CD4-positive, alpha-beta T cell treated with Interleukin-12 subunit alpha and Interleukin-12 subunit beta, for 1 hour (primary cell): ENCODE data around the gene C1orf56.
A peak's percentile ranks its signal among the peaks of the same experiment; 100 is the strongest.

ENCODE experiments used
- DNase-seq: peaks from one replicate; pipeline ENCODE4 v3.0.0-alpha.2; 2020

C1orf56 gene, protein sequence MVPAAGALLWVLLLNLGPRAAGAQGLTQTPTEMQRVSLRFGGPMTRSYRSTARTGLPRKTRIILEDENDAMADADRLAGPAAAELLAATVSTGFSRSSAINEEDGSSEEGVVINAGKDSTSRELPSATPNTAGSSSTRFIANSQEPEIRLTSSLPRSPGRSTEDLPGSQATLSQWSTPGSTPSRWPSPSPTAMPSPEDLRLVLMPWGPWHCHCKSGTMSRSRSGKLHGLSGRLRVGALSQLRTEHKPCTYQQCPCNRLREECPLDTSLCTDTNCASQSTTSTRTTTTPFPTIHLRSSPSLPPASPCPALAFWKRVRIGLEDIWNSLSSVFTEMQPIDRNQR

DNA sequence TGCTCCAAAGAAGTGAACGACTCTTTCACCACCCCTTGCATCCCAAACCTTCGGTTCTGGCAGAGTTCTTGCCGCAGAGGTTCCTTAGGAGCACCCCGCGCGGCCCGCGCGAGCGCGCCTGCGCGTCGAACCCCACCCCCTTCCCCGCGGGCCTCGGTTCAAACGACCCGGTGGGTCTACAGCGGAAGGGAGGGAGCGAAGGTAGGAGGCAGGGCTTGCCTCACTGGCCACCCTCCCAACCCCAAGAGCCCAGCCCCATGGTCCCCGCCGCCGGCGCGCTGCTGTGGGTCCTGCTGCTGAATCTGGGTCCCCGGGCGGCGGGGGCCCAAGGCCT, at the start of gene C1orf56:
C1orf56 (plus strand) TSS at position 161 of the 334 bp plus-strand sequence; CDS start at position 258, 97 bp downstream.
- DNase-seq = peak; percentile 72

DNA sequence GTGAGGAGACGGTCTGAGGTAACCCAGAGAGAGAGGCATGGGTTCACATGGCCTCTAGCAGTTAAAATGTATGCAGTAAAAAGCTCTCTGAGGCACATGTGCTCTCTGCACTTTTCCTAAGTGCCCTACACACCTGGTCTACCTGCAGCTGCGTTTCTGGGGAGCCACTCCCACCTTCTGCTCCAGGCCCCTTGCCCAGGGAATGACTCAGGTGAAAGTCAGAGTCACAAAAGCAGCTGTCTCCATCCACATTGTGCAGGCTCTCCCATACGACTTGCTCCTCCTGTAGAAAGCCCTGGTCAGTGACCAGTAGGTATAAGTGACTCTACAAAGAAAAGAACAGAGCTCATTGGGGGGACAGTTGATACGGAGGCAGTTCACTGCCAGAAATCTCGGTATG, 49.6 kb upstream of the C1orf56 start:
- no peak for DNase-seq

DNA sequence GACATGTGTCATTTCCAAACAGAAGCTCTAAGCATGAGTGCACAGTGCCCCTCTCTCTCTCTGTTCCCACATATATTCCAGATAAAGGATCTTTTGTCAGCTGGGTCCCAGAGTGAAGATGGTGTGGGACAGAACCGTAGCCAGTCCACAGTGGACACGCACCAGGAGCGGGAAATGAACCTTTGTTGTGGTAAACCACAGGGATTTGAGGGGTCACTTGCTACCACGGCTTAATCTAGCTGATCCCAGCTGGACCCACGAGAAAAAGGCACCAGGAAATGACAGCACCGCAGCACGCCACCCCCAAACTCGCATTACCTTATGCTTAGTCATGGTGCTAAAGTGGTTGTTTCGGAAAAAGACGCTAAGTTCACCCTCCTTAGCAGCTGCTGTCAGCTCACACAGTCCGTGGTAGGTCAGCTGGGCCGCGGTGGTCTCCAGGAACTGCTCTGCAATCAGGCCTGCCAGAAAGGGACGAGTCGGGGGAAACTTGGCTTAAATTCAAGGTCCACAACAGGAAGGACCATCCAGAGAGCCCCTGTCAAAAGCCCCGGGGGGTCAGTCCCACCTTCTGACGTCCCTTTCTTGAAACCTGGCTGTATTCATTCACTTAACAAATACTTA, 48.4 kb upstream of the C1orf56 start:
- no peak for DNase-seq

DNA sequence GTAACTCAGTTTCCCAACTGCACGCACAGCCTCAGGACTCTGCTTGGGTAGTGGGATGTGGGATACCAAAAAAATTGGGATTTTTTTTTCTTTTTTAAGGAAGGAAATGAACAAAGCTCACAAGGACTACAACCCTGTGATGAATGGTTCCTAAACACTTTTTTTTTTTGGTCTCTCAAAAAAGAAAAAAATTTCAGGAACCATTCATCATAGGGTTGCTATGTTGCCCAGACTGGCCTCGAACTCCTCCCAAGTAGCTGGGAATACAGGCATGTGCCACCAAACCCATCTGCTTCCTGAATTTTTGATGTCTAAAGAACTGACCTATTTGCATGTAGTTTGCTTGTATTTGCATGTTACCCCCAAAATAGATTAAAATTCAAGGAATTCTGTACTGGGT, 47.6 kb upstream of the C1orf56 start:
- DNase-seq = no peak

DNA sequence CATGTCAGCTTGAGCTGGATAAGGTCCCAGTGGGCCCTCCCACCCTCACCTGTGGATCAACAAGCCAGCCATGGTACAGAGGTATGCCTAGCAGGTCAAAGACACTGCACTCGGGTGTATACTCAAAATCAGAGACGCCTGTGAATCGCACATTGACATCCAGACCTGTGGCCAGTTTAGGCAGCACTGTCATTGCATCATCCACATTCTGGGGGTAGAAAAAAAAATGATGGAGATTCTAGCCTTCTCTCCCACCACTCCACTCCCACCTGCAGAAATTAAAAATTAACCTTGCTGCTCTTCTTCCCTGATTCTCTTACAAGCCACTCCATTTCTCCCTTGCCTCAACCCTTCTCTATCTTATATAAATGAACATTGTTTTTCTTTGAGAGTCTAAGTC, 47.1 kb upstream of the C1orf56 start:
- no peak for DNase-seq

DNA sequence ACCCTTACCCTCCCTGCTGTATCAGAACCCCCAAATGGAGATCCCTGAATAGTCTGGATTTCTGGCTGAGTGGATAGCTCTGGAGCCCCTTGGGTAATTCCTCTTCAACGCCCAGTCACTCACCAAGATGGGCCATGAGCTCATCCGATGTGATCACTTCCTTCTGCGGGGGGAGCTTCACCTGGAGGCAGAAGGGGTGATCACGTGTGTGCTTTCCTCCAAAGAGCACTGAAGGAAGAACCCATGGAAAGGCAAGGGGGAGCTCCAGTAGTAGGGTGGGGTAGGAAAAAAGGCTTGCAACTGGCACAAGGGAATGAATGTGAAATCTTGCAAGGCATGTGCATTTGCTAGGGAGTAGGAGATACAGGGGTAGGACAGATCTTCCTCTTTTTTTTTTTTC, 45.9 kb upstream of the C1orf56 start:
- DNase-seq = no peak

DNA sequence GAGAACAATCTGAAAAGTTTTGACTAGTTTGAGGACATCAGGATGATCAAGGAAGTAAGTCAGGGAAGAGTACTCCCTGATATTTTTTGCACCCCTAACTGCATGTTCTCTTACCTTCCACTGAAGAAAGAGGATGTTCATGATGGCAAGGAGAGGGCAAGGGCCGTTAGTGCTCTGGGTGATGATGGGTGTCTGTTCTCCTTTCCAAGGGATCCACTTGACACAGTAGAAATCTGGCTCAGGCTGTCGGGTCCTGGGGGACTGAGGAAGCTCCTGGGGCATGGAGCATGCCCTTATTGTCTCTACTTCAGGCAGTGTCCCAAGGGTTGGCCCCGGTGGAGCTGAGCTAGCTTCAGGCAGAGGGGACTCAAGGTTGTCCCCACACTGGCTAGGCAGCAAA, 45.5 kb upstream of the C1orf56 start:
- DNase-seq = no peak

DNA sequence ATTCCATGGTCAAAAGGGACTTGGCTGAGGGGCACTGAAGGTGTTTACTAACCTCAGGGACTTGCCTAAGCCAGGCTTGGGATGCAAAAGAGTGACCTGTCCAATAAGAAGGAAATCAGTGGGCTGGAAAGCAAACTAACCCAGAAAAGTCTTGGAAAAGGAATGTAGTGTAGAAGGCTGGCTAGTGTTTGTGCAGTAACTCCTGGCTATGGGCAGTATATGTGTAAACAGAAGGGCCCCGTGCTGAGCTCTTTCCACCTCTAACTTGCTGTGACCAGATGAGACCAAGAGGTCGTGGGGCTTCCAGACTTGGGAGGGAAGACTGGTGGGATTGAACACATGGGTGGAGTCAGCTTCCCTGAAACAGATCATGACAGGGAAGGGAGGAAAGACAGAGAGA, 44.9 kb upstream of the C1orf56 start:
- no peak for DNase-seq

DNA sequence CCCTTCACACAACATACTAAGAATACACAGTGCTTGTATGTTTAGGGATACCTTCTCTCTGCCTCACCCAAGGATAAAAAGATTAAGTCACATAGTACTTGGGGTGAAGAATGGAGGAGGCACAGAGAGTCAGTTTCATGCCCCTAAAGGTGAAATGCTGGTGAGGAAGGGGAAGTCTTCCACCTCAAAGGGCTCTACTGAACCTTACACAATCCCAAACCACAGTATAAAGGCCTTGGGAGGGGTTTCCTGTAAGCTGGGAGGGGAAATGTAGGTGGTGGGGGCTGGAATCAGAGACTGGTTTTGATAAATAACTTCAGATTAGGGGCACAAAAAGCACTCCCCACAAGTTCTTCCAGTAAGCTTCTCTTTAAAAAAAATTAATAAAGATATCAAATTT, 44.4 kb upstream of the C1orf56 start:
- peak; percentile 44 for DNase-seq

DNA sequence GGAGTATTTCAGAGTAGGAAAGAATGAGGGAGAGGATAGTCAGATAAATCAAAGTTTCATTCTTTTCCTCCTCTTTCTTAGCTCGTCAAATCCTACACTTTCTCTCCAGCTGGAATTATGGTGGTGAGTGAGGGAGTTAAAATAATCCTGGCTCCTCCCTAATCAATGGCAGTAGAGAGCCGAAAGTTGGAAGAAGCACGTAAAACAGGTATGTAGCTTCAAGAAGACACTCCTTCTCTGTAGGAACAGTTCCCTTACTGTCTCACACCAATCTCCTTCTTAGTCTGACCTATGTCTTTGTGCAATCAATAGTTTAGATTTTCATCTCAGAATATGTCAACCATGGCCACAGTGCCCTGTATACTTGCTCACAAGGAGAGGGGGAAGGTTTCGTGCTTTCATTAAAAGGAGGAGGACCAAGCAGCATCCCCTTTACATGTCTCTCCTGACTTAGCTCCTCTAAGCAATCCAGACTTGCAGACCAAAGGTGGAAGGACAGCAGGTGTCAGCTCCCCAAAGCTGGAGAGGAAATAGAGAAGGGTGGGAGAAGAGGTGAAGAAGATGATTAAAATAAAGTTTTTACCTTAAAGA, 41.7 kb upstream of the C1orf56 start:
- DNase-seq = no peak

DNA sequence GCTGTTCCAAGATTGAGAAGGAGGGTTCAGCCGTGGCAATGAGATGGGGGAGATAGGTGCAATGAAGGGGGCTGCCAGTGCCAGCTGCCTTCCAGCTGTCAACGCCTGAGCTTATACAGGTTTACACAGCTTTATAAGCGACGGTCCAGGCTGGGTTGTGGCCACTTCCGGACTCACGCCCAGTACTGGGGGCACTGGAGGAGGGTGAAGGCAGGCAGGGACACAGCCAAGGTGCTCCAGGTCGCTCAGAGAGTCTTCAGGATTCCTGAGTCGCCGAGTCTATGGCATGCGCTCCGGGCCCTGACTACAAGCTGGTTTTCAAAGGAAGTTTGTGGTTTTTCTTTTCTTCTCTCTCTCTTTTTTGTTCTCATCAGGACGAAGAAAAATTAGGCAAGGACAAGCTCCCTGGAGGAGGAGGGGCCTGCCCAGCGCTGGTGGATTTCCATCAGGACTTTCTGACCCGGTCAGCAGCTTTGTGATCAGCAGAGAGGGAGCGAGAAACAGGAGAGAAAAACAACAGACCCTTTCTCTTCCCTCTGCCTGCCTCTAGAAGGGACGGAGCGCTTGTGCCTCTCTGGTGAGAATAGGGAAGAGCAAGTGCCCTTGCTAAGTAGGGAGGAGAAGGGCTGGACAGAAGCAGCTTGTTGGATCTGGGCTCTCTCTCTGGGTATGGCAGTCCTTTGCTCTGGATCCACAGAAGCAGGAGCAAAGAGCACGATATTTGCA, 41.1 kb upstream of the C1orf56 start, which contains the start of gene MINDY1:
MINDY1 (minus strand) TSS at position 576 of the 726 bp plus-strand sequence. CDS start 4,285 bp downstream, outside the sequence.
- DNase-seq = peak; percentile 48

DNA sequence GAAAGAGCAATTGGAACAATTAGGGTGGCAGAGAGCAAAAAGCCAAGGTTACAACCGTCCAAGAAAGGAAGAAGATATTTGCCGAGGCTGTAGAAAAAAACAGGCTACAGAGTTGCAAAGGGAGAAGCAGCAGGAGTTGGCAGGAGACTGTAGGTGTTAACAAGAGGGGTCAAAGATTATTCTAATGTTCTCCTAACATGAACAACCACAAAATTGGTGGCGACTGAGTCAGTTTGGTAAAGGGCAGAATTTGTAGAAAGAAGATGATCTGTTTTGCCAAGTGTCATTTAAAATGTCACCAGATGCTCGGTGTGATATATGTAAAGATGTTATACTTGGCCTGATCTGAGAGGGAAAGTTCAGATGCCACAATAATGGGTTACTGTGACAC, 39.7 kb upstream of the C1orf56 start:
- no peak for DNase-seq

DNA sequence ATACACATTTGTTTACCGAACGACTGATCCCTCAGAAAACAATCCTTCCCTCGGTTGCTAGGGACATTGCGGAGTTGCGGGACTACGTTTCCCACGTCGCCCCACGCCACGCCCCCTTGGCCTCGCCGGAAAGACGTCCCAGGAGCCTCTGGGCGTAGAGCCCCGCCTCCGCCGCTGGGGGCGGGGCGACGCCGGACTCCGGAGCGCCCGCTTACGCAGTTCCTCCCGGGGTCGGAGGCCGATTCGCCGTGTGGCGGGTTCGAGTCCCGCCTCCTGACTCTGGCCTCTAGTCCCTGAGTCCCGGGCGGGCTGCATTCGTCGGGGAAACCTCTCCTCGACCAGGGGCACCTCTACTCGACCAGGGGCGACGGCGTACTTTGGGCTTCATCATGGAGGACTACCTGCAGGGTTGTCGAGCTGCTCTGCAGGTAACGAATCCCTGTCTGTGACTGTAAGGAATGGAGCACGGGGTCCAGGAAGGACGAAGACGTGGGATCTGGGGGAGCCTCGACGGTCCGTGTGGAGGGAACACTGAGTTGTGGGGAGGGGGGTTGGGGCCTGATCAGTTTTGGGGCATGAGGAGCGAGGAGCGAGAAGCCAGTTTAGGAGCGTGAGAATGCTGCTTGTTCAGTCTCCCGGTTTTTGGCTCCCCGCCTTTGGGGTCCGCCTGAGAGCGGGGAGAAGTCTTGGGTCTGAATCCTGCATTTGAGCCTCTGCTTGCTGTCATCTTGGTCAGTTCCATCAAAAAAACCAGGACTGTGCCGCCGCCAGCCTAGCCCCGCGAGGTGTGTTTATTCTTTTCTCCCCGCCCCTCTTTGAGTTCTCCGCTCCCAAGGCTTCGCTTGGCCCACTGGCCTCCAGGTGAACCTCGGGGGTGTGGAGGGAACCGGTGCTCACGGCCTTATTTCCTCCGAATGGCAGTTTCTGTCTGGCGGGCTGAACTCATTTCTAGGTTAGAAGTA, 39.0 kb upstream of the C1orf56 start, which contains the start of gene PRUNE1:
PRUNE1 (plus strand) TSS at position 206 of the 962 bp plus-strand sequence; CDS start at position 390, 184 bp downstream.
- DNase-seq = peak; percentile 99

DNA sequence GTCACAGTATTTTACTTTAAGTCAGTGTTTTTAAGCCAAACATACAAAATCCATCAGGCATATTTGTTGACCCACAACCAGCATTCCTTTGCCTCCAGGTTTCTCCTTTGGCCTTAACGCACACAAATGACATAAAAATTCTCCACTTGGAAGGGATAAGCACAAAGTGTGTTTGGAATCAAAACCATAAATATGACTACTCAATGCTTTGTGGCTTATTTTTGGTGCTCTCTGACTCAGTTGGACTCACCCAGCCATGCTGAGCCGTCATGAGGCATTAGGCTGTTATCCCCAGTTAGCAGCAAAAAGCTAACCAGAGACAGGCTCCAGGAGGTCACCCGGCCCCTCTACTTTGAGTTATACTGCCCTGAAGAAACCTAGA, 38.4 kb upstream of the C1orf56 start:
- DNase-seq = no peak

DNA sequence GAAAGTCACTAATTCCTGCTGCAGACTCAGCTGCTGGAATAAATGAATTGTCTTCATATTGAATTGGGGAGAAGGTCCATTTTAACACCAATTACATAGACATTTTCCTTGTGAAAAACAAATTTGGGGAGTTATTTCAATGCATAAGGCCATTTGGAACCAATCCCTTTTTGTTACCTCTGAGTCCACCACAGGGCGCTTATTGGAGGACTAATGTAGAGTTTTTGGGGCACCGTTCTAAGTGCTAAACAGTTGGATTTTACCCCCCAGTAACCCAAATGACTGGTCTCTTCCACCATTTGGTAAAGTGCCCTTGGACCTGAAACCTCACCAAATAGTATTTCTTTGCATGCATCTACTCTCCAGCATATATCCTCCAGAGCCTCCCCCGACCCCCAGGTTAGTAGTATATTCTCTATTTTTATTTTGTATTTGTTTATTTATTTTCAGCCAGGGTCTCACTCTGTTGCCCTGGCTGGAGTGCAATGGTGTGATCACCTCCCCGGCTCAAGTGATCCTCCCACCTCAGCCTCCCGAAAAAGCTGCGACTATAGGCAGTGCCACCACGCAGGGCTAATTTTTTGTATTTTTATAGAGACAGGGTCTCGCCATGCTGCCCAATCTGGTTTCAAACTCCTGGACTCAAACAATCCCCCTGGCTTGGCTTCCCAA, 37.7 kb upstream of the C1orf56 start:
- DNase-seq = no peak

DNA sequence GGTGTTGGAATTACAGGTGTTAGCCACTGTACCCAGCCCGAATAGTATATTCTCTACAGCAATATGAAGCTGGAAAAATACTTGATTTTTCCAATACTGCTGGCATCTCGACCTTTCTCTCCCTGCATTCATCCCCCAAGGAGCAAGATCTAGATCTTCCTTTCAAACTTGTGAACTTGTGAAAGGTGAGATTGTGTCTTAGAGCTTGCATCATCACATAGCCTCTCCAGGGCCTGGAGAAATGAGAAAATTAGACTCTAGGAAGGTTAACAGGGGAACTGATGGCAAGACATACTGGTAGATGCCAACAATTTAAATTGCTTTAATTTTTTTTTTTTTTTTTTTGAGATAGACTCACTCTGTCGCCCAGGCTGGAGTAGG, 37.2 kb upstream of the C1orf56 start:
- DNase-seq = no peak

DNA sequence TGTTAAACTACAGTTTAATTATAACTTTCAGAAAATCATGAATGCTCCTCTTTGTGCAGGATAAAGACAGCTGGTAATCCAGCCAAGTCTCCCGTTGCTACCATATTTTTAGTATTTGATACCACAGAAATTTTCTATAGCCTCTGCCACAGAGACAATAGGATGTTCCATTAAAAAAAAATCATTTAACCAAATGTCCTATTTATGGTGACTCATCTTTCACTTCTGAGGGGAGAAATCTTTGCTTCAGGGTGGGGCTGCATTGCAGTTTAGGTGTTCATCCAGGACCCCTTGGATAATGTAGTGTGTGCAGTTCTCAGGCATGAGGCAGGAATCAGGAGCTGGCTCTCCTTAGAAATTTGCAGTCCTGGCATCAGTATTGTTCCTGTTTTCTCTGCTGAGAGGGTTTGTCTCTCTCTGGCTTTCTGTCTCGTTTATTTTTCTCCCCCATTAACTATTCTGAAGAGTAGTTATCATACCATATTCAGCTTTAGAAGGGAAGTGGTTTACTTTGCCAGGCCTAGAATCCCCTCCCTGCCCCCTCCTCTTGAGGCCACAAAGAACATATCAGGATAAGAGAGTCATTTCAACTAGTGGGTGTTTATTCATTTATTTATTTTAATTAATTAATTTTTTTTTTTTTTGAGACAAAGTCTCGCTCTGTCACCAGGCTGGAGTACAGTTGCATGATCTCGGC, 36.2 kb upstream of the C1orf56 start:
- DNase-seq = no peak

DNA sequence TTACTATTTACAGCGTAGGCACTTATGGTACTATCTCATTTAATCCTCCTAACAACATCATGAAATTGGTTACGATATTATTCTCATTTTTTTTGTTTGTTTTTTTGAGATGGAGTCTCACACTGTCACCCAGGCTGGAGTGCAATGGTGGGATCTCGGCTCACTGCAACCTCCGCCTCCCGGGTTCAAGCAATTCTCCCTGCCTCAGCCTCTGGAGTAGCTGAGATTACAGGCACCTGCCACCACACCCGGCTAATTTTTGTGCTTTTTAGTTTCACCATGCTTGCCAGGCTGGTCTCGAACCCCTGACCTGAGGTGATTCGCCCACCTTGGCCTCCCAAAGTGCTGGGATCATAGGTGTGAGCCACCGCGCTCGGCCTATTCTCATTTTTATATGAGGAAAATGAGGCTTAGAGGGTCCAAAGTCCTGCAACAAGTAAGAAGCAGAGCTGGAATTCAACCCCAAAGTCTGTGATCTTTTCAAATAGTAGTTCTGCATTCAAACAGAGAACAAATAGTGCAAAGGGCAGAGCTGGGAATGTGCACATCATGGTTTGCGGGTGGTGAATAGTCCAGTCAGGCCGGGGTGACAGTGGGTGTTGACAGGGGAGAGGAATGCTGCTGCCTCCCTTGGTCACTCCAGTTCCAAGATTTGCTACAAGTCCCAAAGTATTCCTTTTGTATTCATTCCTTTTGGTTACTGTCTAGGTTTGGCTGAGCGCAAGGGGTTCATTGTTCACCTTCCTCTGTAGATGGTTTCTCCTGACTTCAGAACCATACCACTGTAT, 34.7 kb upstream of the C1orf56 start:
- no peak for DNase-seq

DNA sequence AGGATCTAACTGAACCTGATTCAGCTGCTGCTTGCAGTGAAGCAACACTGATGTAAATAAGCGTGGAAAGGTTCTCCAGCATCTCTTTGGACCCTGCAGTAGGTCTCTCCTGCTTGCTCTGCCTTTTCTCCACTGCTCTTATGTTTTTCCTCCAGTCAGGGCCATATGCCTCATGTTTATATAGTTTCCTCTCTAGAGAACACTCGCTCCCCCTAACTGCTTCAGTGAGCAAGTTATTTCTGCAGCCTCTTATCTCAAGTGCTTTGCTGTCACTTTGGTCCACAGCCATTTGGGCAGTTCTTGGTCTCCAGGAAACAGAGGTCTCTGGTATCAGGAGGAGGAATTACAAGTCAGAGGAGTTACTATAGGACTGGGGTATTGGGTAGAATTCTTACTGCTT, 34.0 kb upstream of the C1orf56 start:
- no peak for DNase-seq

DNA sequence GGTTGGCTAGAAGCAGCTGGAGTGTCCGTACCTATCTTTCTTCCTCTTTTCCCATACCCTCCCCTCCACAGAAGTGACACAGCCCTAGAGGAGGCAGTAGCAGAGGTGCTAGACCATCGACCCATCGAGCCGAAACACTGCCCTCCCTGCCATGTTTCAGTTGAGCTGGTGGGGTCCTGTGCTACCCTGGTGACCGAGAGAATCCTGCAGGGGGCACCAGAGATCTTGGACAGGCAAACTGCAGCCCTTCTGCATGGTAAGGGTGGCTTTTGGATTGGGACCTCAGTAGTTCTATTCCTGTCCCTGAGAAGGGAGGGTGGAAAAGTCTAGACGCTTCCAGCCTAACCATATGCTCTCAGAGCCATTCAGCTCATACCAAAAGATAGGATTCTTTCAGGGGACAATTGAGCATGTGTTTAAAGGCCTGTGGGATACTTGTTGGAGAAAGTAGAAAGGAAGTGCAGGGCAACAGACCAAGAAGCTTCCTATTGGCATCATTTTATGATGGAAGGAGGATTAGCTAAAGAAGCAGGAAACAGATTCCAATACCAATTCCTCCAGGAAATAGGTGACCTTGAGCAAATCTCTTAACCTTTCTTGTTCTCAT, 22.9 kb upstream of the C1orf56 start:
- peak; percentile 90 for DNase-seq
